Testis (tissue), 2 donors: ENCODE results near the gene HRC.

Experiments
- POLR2A ChIP-seq: fragments of 450-650 bp; IDR thresholded peaks from one replicate; pipeline ENCODE4 v1.6.1; 2017; ENCODE audit warnings: antibody characterized with exemption, mild to moderate bottlenecking, moderate library complexity
- TF ChIP-seq, protein P1 (sequence below), 3 experiments: fragments of 450-650 bp in 2 of 3; fragments of 200-600 bp in 1 of 3; sonication (generic) in 1 of 3; IDR thresholded peaks; one replicate each; pipeline ENCODE4 v1.5.1; 2016 to 2019; ENCODE audit warnings: antibody characterized with exemption in 3 of 3, mild to moderate bottlenecking in 2 of 3, moderate library complexity in 1 of 3

DNA sequence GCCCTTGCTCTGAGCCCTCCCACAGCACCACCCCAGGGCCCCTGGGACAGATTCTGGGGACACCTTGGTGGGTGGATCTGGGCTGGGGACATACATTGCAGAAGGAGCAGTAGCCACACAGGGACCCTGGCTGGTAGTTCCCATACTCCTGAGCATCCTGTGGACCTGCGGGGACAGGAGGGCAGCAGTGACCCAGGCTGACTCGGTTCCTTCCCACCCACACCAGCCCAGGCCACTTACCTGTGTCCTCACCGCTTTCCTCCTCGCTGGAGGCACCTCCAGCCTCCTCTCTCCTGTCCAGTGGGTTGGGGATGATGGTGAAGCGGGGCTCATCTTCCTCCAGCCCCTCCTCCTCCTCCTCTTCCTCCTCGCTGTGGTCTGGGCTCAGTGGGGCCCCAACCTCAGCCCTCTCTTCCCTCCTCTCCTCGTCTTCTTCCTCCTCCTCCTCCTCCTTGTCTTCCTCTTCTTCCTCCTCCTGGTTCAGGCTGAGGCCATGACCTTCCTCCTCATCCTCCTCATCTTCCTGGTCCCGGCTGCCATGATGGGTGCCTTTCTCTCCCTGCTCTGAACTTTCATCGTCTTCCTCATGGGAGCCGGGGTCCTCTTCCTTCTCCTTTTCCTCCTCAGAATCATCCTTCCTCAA is 1.9 kb downstream of the HRC start:
- TF ChIP-seq, protein P1, sequence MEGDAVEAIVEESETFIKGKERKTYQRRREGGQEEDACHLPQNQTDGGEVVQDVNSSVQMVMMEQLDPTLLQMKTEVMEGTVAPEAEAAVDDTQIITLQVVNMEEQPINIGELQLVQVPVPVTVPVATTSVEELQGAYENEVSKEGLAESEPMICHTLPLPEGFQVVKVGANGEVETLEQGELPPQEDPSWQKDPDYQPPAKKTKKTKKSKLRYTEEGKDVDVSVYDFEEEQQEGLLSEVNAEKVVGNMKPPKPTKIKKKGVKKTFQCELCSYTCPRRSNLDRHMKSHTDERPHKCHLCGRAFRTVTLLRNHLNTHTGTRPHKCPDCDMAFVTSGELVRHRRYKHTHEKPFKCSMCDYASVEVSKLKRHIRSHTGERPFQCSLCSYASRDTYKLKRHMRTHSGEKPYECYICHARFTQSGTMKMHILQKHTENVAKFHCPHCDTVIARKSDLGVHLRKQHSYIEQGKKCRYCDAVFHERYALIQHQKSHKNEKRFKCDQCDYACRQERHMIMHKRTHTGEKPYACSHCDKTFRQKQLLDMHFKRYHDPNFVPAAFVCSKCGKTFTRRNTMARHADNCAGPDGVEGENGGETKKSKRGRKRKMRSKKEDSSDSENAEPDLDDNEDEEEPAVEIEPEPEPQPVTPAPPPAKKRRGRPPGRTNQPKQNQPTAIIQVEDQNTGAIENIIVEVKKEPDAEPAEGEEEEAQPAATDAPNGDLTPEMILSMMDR (IDR thresholded peaks at IDR 0.05): no peak
- TF ChIP-seq POLR2A: no peak
